NCI-H345 treated with DMSO at 0.1 percent for 48 hours (cell line): Measurements from ENCODE around the gene SEC24A.
"Not testable (repeated sequence)": the region's sequence is repeated elsewhere in the genome, so short reads cannot be mapped to it uniquely, and the experiment has no call there.

Source experiments
- DNase-seq: peaks from one replicate; lab custom pipeline; 2025; ENCODE audit not compliant: unreplicated experiment; lab: John Stamatoyannopoulos, UW

SEC24A gene

GRCh38 chr5:134738963-134739661 is 90.5 kb downstream of the SEC24A start:
- peak; percentile 5 for DNase-seq

GRCh38 chr5:134741052-134741451 is 92.5 kb downstream of the SEC24A start:
- DNase-seq: no peak

DNA sequence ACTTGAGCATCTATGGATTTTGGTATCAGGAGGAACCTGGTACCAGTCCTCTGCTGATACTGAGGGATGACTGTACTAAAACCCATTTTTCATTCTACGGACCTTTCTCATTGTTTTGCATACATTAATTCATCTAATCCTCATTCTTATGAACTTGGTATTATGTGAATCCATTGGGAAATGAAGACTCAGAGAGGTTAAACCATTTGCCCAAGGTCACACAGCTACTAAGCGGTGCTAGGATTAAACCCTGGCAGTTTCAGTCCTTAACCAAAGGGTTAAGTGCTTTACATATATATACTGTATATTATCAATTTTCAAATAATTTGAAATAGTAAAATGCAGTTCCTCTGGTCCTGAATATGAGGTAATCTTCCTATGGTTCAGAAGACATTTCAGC is 93.5 kb downstream of the SEC24A start:
- DNase-seq: no peak

- no peak for DNase-seq
Observed at GRCh38 chr5:134749415-134749814, 100.8 kb downstream of the SEC24A start.

GRCh38 chr5:134758176-134758503 is 109.6 kb downstream of the SEC24A start:
- DNase-seq: no peak

- peak; percentile 76 for DNase-seq
Observed at GRCh38 chr5:134758504-134759341, 110.1 kb downstream of the SEC24A start, which contains the start of gene DDX46. TSS of gene DDX46 (plus strand) at chr5:134758779. CDS start at chr5:134758939, 160 bp downstream.

- not testable (repeated sequence) for DNase-seq
Observed at GRCh38 chr5:134767528-134768291, 119.1 kb downstream of the SEC24A start.

DNA sequence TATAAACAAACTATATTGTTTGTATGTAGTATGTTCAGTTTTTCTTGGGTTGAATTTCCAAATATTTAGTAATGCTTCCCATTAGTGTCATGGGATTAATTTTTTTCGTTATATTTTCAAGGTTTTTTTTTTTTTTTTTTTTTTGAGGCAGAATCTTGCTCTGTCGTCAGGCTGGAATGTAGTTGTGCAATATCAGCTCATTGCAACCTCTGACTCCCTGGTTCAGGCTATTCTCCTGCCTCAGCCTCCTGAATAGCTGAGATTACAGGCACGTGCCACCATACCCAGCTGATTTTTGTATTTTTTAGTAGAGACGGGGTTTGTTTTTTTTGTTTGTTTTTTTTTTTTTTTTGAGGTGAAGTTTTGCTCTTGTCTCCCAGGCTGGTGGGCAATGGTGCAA is 120.6 kb downstream of the SEC24A start:
- DNase-seq: no peak

- no peak for DNase-seq
Observed at GRCh38 chr5:134772461-134773125, 124.0 kb downstream of the SEC24A start.

- no peak for DNase-seq
Observed at GRCh38 chr5:134777366-134777765, 128.8 kb downstream of the SEC24A start.
